NCI-H460 (cell line): ENCODE results near the gene MRPL19. TPM values are rescaled to one million over a fixed set of nuclear protein-coding genes. Genes with fewer than 3 reads are reported as not detected.

ENCODE experiments used
- DNase-seq: peaks from one replicate; pipeline ENCODE4 v3.0.0-alpha.2; 2016; ENCODE audit warnings: low read depth; ENCODE audit errors: extremely low read depth
- total RNA-seq: library from RNA; depleted of rRNA; stranded (reverse); fragments of >200 nt; shearing (Covaris generic); gene quantifications from 2 replicates; pipeline ENCODE4 v1.2.3, GENCODE V29; 2014

Gene MRPL19
- total RNA-seq, 1 experiment from 2014 or later: 90.1 TPM

DNA sequence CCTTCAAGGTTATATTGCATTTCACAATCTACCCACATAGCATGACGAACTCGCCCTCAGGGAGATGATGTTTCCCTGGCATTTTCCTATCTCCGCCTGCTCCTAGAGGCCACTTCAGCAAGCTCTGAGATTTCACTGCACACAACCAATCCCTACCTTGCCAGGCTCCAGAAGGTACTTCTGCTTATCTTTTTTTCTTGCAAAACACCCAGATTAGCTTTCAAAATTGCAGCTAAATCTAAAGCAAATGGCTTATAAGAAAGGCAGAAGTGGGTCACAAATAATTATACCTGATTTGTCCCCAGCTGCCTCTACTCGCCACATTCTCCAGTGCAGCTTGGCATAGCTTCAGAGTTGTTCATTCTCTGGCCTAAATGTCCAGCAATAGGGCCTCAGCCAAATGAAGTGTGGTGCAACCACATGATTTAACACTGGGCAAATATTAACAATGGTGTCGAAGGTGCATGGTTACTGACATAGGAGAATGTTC, 32.4 kb upstream of the MRPL19 start:
- DNase-seq: no peak

DNA sequence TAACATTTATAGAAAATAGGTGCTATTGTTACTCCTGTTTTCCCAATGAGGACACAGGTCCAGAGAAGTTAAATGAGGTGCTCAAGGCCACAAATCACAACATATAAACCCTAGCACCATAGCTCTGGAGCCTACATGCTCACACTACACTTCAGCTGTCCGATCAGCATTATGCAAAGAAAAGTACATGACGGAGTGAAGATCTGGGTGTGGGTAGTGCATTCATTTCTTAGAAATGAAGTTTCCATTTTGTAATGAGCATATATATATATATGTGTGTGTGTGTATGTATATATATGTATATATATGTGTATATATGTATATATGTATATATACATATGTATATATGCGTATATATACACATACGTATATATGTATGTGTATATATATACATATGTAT, 30.2 kb upstream of the MRPL19 start:
- DNase-seq: no peak

DNA sequence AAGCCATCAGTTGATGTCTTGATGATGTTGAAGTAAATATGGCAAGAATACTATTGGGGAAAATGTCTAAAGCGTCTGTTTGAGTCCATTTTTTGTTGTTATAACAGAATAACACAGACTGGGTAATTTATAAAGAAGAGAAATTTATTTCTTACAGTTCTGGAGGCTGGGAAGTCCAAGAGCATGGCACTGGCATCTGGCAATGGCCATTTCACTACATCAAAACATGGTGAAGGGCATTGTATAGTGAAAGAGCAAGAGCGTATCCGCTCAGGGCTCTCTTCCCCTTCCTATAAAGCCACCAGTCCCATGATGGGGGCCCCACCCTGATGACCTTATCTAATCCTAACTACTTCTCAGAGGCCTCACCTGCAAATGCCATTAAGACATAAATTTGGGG, 29.6 kb upstream of the MRPL19 start:
- DNase-seq: no peak

DNA sequence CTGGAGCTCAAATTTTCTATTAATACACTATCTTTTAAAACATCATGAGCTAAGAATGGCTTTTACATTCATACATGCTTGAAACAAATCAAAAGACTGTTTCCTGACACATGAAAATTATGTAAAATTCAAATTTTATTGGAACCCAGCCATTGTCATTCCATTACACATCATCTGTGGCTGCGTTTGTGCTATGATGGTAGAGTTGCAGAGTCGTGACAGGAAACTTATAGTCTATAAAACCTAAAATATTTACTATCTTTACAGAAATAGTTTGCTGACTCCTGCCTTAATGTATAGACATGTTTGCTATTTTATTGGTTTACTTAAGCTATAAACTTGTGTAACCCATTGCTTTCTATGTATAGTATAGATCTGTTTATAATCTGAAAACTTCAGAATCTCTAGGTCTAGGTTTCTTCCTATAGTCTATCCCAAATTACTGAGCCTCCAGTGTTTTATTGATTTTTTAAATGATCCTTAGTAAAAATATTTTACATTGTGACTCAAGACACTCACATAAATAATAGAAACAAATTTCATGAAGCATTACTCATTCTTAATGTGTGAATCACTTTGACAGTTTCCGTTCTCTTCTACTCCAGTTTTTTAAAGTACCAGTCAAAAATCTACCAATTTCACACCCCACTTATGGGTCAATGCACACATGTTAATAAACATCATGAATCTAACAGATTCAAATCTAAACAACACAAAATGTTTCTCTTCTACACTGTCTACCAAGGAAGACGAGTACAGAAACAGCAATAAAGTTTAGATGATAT, 26.4 kb upstream of the MRPL19 start:
- no peak for DNase-seq

DNA sequence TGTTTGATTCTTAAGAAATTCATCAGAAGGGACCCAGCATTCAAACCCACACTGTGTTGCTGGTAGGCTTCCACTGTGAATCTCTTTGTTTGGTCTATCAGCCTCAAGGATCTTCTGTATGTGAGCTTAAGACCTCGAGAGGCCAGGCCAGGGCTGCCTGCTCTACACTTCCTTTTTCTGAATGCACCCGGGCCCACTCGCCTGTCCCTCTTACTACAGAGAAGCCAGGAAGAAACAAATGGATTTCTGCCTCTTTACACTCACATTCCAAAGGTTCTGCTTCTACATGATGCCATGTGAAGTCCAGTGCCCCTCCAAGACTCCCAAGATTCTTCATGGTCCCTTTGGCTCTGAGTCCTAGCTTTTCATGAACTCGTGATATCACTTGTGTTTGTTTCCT, 25.4 kb upstream of the MRPL19 start:
- DNase-seq: no peak

DNA sequence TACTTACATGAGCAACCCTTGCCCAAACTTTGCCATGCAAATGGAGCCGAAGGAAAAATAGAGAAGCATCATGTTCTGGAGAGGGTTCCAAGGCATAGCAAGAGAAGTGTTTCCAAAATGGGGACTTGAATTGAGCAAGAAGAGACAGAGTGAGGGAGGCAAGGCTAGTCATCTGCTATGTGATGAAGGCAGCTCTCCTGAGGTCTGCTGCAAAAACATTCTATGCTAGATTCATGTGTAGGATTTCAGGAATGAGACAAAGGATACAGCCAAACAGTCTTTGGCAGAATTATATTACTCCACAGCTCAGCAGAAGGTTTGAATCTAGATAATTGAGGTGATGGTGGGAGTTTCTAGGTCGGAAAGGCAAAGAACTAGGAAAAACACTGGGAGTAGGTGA, 24.1 kb upstream of the MRPL19 start:
- no peak for DNase-seq

DNA sequence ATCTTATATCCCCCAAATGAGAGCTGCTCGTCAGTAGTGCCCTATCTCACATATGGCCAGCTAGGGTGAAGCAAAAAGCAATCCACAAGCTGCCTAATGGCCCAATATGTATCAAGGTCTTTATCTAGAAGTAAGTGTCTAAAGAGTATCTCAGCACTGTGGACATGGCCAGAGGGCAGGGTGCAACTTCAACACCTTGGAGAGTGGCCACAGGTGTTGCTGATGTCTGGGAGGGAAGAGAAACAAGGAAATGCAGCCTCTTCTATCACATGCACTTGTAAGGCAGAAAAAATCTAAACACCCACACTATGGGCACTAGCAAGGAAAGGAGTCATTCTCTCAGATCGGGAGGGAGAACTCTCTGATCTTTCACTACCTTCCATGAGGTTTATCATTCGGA, 23.7 kb upstream of the MRPL19 start:
- DNase-seq: no peak

DNA sequence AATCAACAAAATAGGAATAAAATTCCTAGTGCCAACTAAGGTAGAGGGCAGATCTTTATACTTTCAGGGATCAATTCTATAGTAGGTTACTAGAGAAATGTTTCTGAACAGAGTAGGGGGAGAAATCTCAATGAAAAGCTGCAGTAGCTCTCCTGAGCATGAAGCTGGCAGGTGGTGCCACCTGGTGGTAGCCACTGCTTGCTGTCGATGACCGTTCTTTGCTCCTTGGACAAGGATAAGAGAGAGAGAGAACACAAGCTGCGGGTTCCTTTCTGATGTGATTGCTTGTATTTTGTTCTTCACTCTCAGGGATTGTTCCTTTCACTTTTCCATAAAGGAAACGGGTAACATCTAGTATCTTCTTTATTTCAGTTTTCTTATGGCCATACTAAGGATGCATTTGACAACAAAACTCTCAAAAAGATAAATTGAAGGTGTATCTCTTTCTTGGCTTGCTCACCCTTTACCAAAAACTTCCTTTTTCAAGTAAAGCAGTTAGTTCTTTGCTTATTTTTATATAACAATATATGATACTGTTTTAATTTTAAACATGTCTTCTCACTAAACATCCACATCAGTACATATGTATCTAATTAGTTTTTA, 18.6 kb upstream of the MRPL19 start:
- DNase-seq: peak; percentile 66

DNA sequence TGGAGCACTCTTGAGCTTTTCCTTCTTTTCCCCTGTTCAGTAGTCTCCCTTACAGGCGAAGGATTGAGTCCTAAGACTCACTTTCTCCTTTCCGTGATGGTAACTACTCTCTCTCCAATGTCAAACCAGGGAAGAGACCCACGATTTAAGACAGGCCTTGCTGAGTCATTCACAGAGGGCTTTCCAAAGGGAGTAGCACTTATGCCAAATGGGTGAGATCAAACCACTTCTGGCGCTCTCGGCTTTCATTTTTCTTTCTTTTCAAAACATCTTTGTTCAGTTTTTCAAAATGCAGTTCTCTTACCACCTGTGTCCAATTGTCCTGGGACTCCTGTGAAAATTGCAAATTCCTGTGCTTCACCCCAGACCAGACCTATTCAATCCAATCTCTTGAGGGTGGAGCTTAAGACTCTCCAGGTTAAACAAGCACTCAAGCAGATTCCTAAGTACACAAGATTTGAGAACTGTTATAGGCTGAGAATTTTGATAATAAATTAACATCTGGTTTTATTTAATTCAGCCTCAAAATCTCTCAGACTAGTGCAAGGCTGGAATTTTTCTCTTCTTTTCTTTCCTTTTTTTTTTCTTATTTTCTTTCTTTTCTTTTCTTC, 14.4 kb upstream of the MRPL19 start:
- no peak for DNase-seq

DNA sequence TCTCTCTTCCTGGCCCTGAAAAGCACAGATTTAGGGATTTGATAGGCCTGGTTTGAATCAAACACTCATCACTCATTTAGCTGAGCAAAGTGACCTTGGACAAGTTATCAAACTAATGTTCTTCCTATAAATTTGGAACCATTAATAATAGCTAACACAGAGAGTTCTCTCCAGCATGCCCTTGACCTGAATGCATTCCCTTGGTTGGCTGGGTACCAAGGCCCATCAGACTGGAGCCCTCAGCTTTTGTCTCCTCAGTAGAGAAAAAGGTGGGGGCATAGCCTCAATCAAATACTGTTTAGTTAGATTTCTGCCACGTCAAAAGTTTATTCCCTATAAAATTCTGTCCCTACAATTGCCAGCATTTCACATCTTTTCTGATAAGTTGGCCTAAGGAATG, 13.8 kb upstream of the MRPL19 start:
- no peak for DNase-seq

DNA sequence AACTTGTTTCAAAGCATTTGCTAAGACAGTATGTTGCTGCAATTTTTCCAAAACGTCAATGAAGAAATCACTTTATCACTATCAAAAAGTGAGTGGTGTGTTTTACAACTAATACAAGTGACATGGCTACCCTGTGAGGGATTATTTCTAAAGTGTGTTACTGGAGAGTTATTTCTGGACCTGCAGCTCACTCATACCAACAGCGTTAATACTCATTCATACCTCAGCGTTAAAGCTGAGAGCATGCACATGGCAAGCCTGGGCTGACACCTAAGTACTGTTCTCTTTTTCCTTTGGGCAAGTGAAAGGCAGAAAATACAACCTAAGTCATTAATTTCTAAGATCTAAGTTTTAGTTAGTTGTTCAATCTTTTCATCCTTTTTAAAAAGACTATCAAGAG, 13.0 kb upstream of the MRPL19 start:
- no peak for DNase-seq

DNA sequence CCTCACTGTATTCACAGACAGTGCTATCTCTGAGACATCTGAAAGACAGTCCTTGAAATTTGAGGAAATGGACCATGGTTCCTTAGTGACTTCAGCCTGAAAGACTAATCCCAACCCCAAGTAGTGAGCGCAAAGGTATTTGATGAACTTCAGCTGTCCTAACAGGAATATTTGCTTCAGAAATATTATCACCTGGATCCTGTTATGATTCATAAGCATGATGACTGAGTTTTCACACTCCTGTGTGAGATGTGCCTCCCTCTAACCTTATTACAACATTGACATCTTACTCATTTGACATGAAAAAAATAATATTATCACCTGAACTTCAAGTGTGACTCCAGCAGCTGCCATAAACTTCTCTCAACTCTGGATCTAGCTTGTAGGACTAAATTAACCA, 11.6 kb upstream of the MRPL19 start:
- peak; percentile 13 for DNase-seq

DNA sequence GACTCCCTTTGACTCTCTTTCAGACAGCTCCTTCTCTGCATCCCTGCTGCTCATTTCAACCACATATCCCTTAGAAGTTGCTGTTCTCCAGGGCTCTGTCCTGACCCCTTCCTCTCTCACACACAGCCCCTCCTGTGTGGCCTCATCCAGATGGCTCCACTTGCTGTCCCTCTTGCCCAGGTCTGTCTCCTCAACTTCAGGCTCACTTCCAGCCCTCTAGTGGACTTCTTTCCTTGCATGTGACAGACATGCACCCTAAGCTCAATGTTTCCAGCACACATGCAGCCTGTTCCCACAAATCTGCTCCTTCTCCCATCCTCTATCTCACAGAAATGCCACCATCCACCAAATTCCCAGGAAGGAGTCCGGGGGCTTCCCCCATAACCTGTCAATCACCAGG, 9.0 kb upstream of the MRPL19 start:
- no peak for DNase-seq

DNA sequence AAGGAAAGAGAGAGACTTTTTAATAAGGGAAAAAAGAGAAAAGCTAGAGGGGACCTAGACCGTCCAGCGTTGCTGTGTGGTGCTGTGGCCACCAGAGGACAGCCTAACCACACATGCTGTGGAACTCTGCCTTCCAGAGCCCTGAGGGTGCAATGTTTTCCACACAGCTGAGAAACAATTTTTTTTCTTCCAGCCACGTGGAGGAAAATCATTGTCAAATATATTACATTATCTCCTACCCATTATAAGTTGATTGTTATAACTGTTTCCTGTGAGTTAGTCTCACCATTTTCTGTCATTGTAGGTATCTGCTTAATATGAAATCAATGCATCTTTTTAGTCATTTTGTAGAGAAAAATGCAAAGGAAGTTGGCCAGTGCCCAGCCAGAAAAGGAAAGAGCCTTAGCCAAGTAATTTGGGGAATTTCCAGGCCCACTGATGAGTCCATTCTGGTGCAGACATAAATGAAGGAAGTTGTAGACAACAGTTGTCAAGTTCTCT, 5.9 kb upstream of the MRPL19 start:
- DNase-seq: peak; percentile 51

DNA sequence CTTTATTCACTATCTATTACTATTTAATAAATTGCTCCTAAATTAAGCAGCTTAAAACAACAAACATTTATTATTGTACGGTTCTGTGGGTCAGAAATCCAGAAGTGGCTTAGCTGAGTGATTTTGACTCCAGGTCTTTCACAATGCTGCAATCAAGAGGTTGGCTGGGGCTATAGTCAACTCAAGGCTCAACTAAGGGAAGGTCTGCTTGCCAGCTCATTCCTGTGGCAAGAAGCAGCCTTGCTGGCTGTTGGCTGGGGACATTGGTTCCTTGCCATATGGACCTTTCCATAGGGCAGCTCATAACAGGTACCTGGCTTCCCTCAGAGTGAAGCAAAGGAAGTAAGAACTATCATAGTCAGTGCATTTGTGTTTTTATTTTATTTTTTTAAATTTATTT, 5.0 kb upstream of the MRPL19 start:
- DNase-seq: no peak

DNA sequence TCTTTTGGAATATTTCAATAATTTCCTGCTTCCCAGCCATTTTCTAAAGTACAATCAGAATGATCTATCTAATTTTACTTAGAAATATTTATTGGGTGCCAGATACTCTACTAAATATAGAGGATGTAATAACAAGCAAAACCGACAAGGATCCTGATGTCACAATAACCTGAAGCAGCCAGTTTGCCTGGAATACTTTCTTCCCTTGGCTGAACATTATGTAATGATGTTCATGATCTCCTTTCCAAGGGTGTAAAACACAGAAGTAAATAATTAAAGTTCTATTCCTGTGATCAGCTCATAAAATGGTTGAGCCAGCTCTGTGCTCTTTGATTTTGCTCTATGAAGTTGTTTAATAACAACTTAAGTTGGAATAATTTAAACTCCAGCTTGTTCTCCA, 2.6 kb upstream of the MRPL19 start:
- DNase-seq: no peak

DNA sequence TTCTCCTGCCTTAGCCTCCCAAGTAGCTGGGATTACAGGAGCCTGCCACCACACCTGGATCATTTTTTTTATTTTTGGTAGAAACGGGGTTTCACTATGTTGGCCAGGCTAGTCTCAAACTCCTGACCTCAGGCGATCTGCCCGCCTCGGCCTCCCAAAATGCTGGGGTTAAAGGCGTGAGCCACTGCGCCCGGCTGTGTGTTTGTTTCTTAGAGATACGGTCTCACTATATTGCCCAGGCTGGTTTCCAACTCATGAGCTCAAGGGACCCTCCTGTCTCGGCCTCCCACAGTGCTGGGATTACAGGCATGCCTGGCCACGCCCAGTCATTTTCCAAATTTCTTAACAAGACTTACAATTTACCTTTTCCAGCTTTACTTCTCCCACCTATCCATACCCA, 940 bp upstream of the MRPL19 start:
- DNase-seq: no peak

DNA sequence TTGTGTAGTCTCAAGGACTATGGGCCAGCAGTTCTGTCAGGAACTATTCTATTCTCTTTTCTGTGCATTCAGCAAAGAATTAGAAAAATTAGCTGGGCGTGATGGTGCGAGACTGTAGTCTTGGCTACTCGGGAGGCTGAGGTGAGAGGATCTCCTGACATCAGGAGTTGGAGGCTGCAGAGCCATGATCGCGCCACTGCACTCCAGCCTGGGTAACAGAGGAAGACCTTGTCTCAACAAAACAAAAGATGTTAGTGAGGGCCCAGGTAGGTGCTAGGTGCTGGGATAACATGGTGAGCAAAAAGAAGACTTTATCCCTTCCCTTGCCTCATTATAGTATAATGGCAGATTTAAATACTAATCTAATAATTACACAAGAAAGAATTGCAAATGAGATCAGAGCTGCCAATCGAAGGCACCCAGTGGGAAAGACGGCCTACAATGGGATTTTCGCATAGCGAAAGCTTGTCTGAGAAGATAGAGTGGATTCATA, 447 bp upstream of the MRPL19 start:
- no peak for DNase-seq

DNA sequence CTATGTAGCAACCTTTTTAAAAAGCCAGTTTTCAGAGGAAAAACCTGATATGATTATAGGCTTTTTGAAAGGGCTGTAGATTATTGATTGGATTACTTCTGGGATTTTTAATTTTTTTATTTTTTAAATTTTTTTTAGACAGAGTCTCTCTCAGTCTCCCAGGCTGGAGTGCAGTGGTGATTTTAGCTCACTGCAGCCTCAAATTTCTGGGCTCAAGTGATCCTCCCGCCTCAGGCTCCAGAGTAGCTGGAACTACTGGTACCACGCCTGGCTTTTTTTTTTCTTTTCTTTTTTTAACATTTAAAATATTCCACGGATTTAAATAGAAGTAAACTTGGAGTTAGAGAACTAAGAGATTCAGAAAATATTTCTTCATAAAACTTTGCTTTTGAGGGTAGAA, 1.2 kb downstream of the MRPL19 start:
- DNase-seq: no peak

DNA sequence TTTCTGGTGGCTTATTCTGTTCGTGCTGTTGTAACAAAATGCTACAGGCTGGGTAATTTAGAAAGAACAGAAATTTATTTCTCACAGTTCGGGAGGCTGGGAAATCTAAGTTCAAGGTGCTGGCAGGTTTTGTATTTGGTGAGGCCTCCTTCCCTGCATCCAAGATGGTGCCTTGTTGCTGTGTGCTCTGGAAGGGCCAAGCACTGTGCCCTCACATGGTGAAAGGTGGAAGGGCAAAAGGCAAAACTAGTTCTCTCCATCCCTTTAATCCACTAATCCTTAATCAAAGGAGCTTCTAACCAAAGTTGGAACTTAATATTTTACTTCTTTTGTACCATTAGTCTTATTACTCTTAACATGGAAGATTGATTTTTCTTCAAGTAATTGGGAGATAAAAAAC, 7.4 kb downstream of the MRPL19 start:
- DNase-seq: no peak

DNA sequence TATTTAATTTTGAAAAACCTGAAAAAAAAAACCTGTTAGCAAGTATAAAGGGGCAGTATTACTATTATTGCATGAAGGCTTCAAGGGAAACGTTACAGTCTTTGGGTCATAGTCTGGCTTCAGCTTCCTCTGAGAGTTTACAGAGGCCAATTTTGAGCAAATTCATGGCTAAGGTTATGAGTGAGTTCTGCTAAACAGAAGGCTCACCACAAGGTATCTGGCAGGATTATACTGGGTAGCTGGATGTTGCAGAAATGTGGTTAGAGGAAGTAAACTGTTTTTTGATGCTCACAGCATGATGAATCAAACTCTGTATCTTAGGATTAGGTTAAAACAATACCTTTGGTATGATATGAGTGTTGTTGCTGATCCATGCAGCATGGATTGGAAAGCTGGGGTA, 9.3 kb downstream of the MRPL19 start:
- no peak for DNase-seq

DNA sequence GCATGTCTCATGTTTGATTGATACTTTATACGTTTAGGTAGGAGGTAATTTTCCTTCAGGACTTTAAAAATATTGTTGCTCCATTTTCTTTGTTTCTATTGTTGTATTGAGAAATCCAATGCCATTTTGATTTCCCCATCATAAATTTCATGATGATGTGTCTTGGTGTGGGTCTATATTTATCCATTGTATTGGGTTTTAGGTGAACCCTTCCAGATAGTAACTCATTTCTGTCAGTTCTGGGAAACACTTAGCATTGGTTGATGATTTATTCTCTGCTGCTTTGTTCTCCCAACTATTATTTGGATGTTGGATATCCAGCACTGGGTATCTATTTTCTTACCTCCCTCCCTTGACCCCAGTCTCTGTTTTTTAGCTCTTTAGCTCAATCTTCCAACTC, 10.0 kb downstream of the MRPL19 start:
- no peak for DNase-seq
